Cardiac fibroblast (primary cell): ENCODE measurements around the gene KATNIP.

Source experiments
- DNase-seq, 2 donors: peaks; one replicate each; pipeline versions ENCODE4 v3.0.0 to v3.0.0-alpha.2; 2010; ENCODE audit warnings: low read depth in 2 of 2
- H3K4me3 ChIP-seq, 2 donors: replicated peaks in 1 of 2; 1 replicate in 1 of 2; 2 replicates in 1 of 2; pipeline ENCODE4 v1.5.1; 2011; ENCODE audit warnings: low read depth in 2 of 2, low read length in 2 of 2, mild to moderate bottlenecking in 2 of 2, moderate library complexity in 1 of 2
- CTCF ChIP-seq: IDR thresholded peaks from one replicate; pipeline ENCODE4 v1.5.1; 2011; ENCODE audit warnings: low read depth, mild to moderate bottlenecking, low read length, inconsistent platforms

The KATNIP gene

GRCh38 chr16:27549746-27550581 is at the start of gene KATNIP, which contains the start of gene GTF3C1:
Gene KATNIP (plus strand): TSS chr16:27550144. CDS start chr16:27550171, 27 bp downstream.
Gene GTF3C1 (minus strand): TSS chr16:27549913. CDS start chr16:27549890, 23 bp downstream.
- peak within 1 kb of the TSS; percentile 91 to 99 for H3K4me3 ChIP-seq
- DNase-seq = peak; percentile 99
- no peak for TF ChIP-seq CTCF

- TF ChIP-seq CTCF = no peak
- H3K4me3 ChIP-seq = no peak overlapping the region
- no peak for DNase-seq
Observed at GRCh38 chr16:27500801-27501200, 49.1 kb upstream of the KATNIP start.

- no peak overlapping the region for H3K4me3 ChIP-seq
- DNase-seq = no peak
- TF ChIP-seq CTCF = no peak
Observed at GRCh38 chr16:27503662-27504061, 46.3 kb upstream of the KATNIP start.

- TF ChIP-seq CTCF = no peak
- H3K4me3 ChIP-seq = no peak overlapping the region
- peak in 1 of 2 donors; percentile 36 for DNase-seq
Observed at GRCh38 chr16:27505297-27506236, 44.4 kb upstream of the KATNIP start.

GRCh38 chr16:27506771-27507170 is 43.2 kb upstream of the KATNIP start:
- TF ChIP-seq CTCF = no peak
- no peak overlapping the region for H3K4me3 ChIP-seq
- DNase-seq = no peak

GRCh38 chr16:27508476-27508875 is 41.5 kb upstream of the KATNIP start:
- no peak for TF ChIP-seq CTCF
- DNase-seq = no peak
- no peak overlapping the region for H3K4me3 ChIP-seq
